Chondrocyte (in vitro differentiated cells): Measurements from ENCODE around the gene DSE. TPM values are rescaled to one million over a fixed set of nuclear protein-coding genes. Genes with fewer than 3 reads are reported as not detected.

Source experiments
- DNase-seq: peaks from one replicate; pipeline ENCODE4 v3.0.0; 2021; ENCODE audit warnings: mixed read lengths, low spot score
- H3K27ac Mint-ChIP-seq: one replicate; pipeline ENCODE4 v1.8.0; 2021; ENCODE audit warnings: mild to moderate bottlenecking, moderate library complexity, mixed read lengths; ENCODE audit not compliant: unreplicated experiment
- H3K27me3 Mint-ChIP-seq: 2 replicates; pipeline ENCODE4 v1.8.0; 2021; ENCODE audit warnings: low read depth, mixed read lengths
- H3K36me3 Mint-ChIP-seq: 2 replicates; pipeline ENCODE4 v1.8.0; 2021; ENCODE audit warnings: low read depth, mixed read lengths
- H3K4me1 Mint-ChIP-seq: 2 replicates; pipeline ENCODE4 v1.8.0; 2021; ENCODE audit warnings: low read depth, mild to moderate bottlenecking, mixed read lengths
- H3K4me3 Mint-ChIP-seq: one replicate; pipeline ENCODE4 v1.8.0; 2021; ENCODE audit warnings: mild to moderate bottlenecking, moderate library complexity, mixed read lengths; ENCODE audit not compliant: unreplicated experiment
- H3K9me3 Mint-ChIP-seq: 2 replicates; pipeline ENCODE4 v1.8.0; 2021; ENCODE audit warnings: low read depth, mixed read lengths
- CTCF ChIP-seq: fragments of 200-600 bp; sonication (generic); IDR thresholded peaks from 2 replicates; pipeline ENCODE4 v1.5.0; 2021; ENCODE audit warnings: antibody characterized with exemption, mild to moderate bottlenecking, moderate library complexity
- total RNA-seq: library from RNA; stranded (reverse); gene quantifications from 3 replicates; pipeline ENCODE4 v1.2.1, GENCODE V29; 2021

DSE gene
- total RNA-seq, 1 donor from 2014 or later: 78.0 TPM

- no peak for TF ChIP-seq CTCF
- no peak for DNase-seq
- Mint-ChIP-seq H3K4me1 (peaks cover 84% of the 10 kb centered on the region), H3K27me3 (no peaks in the 10 kb centered on the region), H3K9me3 (no peaks in the 10 kb centered on the region), H3K27ac (no peak overlapping the region), H3K4me3 (no peak overlapping the region), H3K36me3 (no peaks in the 10 kb centered on the region)
These were observed 19.8 kb downstream of the DSE start for GRCh38 chr6:116390581-116390980.

GRCh38 chr6:116392132-116393013 is 21.6 kb downstream of the DSE start:
- Mint-ChIP-seq H3K27me3 (no peaks in the 10 kb centered on the region), H3K4me3 (no peak overlapping the region), H3K4me1 (peaks cover 84% of the 10 kb centered on the region), H3K27ac (peak overlapping the region; percentile 41), H3K9me3 (no peaks in the 10 kb centered on the region), H3K36me3 (no peaks in the 10 kb centered on the region)
- no peak for DNase-seq
- no peak for TF ChIP-seq CTCF

- H3K4me1 Mint-ChIP-seq: peaks cover 86% of the 10 kb centered on the region
- H3K27ac Mint-ChIP-seq: peak overlapping the region; percentile 53
These were observed 22.7 kb downstream of the DSE start for GRCh38 chr6:116393430-116393829.

GRCh38 chr6:116395647-116396046 is 24.9 kb downstream of the DSE start:
- TF ChIP-seq CTCF: no peak
- Mint-ChIP-seq H3K4me3 (no peak overlapping the region), H3K4me1 (peaks cover 89% of the 10 kb centered on the region), H3K36me3 (no peaks in the 10 kb centered on the region), H3K27ac (peak overlapping the region; percentile 99), H3K27me3 (no peaks in the 10 kb centered on the region), H3K9me3 (no peaks in the 10 kb centered on the region)
- DNase-seq: no peak

More at GRCh38 chr6:116393430-116393829, 22.7 kb downstream of the DSE start:
- no peak overlapping the region for H3K4me3 Mint-ChIP-seq
- H3K9me3 Mint-ChIP-seq: no peaks in the 10 kb centered on the region
- TF ChIP-seq CTCF: peak; percentile 64
- no peak for DNase-seq
- H3K36me3 Mint-ChIP-seq: no peaks in the 10 kb centered on the region
- H3K27me3 Mint-ChIP-seq: no peaks in the 10 kb centered on the region

- Mint-ChIP-seq H3K27ac (peak overlapping the region; percentile 99), H3K4me1 (peaks cover 88% of the 10 kb centered on the region), H3K4me3 (peak overlapping the region; percentile 17), H3K36me3 (no peaks in the 10 kb centered on the region), H3K27me3 (no peaks in the 10 kb centered on the region), H3K9me3 (no peaks in the 10 kb centered on the region)
- no peak for TF ChIP-seq CTCF
- DNase-seq: no peak
These were observed 25.7 kb downstream of the DSE start for GRCh38 chr6:116396441-116396840.
